ENCODE measurements around the gene IFNA21.
"Not testable (repeated sequence)": the region's sequence is repeated elsewhere in the genome, so short reads cannot be mapped to it uniquely, and the experiment has no call there.

The IFNA21 gene

GRCh38 chr9:21166560-21166959, at the start of gene IFNA21:
Gene IFNA21, minus strand, starts transcription at chr9:21166660. Its CDS starts 48 bp downstream, at chr9:21166612.
- FAIRE-seq; DNase-seq (ENCODE audit: insufficient read length, low spot score): not testable (repeated sequence)

- FAIRE-seq = peak; percentile 78
- not testable (repeated sequence) for DNase-seq (ENCODE audit: insufficient read length, low spot score)
Observed at GRCh38 chr9:21213411-21214326, 47.2 kb upstream of the IFNA21 start.

- not testable (repeated sequence) for DNase-seq (ENCODE audit: insufficient read length, low spot score); FAIRE-seq
Observed at GRCh38 chr9:21212160-21212559, 45.7 kb upstream of the IFNA21 start.

GRCh38 chr9:21210782-21211181, 44.3 kb upstream of the IFNA21 start:
- FAIRE-seq; DNase-seq (ENCODE audit: insufficient read length, low spot score): not testable (repeated sequence)

- FAIRE-seq = no peak
- TF ChIP-seq POLR2A (IDR thresholded peaks at IDR 0.05; ENCODE audit: low read depth, low read length) = no peak
- DNase-seq (ENCODE audit: insufficient read length, low spot score) = no peak
Observed at GRCh38 chr9:21210311-21210710, 43.9 kb upstream of the IFNA21 start.

GRCh38 chr9:21207043-21207442, 40.6 kb upstream of the IFNA21 start, which contains the start of gene IFNA10:
Gene IFNA10, minus strand, starts transcription at chr9:21207143. Its CDS starts 46 bp downstream, at chr9:21207097.
- not testable (repeated sequence) for DNase-seq (ENCODE audit: insufficient read length, low spot score); FAIRE-seq

- no peak for FAIRE-seq
- DNase-seq (ENCODE audit: insufficient read length, low spot score) = no peak
- TF ChIP-seq POLR2A (IDR thresholded peaks at IDR 0.05; ENCODE audit: low read depth, low read length) = no peak
Observed at GRCh38 chr9:21205204-21205603, 38.7 kb upstream of the IFNA21 start.

GRCh38 chr9:21202105-21202504, 35.6 kb upstream of the IFNA21 start, which contains the start of gene IFNA7:
Gene IFNA7, minus strand, starts transcription at chr9:21202205. Its CDS starts 40 bp downstream, at chr9:21202165.
- FAIRE-seq; DNase-seq (ENCODE audit: insufficient read length, low spot score): not testable (repeated sequence)

- FAIRE-seq = peak; percentile 81
- DNase-seq (ENCODE audit: insufficient read length, low spot score) = not testable (repeated sequence)
Observed at GRCh38 chr9:21194867-21195776, 28.7 kb upstream of the IFNA21 start.

GRCh38 chr9:21187487-21187886, 21.0 kb upstream of the IFNA21 start, which contains the start of gene IFNA4:
Gene IFNA4, minus strand, starts transcription at chr9:21187587. Its CDS starts 56 bp downstream, at chr9:21187531.
- FAIRE-seq; DNase-seq (ENCODE audit: insufficient read length, low spot score): not testable (repeated sequence)

- peak; percentile 93 for FAIRE-seq
- not testable (repeated sequence) for DNase-seq (ENCODE audit: insufficient read length, low spot score)
Observed at GRCh38 chr9:21182810-21183736, 16.6 kb upstream of the IFNA21 start.

GRCh38 chr9:21174671-21175070, 8.2 kb upstream of the IFNA21 start:
- FAIRE-seq = no peak
- no peak for DNase-seq (ENCODE audit: insufficient read length, low spot score)
- no peak for TF ChIP-seq POLR2A (IDR thresholded peaks at IDR 0.05; ENCODE audit: low read depth, low read length)

GRCh38 chr9:21172156-21172555, 5.7 kb upstream of the IFNA21 start:
- no peak for TF ChIP-seq POLR2A (IDR thresholded peaks at IDR 0.05; ENCODE audit: low read depth, low read length)
- FAIRE-seq (no peak), DNase-seq (ENCODE audit: insufficient read length, low spot score) (no peak)
